GM19455 (cell line): Measurements from ENCODE around the gene POLR3E.

ENCODE experiments used
- ATAC-seq: cut with Tn5 transposase; IDR thresholded peaks from one replicate; pipeline ENCODE4 v1.9.1; 2021; ENCODE audit not compliant: unreplicated experiment

POLR3E gene

GRCh38 chr16:22315979-22316378 lies 18.8 kb downstream of the POLR3E start:
- no peak for ATAC-seq

- no peak for ATAC-seq
These were observed 19.2 kb downstream of the POLR3E start for GRCh38 chr16:22316411-22316811.

DNA sequence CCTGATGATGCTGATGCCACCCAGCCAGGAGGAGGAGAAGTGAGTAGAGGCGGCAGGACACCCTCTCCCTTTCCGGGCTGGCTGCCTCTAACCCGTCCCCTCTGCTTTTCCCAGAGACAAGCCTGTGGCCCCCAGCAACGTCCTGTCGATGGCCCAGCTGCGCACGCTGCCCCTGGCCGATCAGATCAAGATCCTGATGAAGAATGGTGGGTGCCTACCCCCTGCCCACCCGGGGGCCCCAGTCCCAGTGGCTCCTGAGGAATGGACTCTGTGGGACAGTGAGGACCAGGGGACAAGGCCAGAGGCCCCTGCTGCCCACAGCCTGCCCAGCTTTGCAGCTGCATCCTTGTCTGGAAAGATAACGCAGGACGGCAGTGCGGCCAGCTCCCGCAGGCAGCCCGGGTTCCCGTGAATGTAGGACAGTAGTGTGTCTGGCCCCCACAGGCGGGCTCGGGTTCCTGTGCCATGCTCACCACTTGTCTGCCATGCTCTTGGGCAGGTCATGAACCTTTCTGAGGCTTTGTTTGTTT lies 19.9 kb downstream of the POLR3E start:
- no peak for ATAC-seq

DNA sequence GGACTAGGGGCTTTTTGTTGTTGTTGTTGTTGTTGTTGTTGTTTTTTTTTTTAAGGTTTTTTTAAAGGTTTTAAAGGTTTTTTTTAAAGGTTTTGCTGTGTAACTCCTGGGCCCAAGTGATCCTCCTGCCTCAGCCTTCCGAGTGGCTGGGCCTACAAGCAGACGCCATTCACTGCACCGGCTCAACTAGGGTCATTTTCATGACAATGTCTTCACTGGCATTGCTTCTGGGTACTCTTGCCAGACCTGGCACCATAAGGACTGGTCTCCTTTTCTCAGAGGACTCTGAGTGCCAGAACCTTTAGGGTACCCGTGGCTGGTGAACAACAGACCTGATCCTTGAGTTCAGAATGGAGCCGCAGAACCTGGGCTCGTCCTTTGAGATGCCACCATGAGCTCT lies 20.4 kb downstream of the POLR3E start:
- no peak for ATAC-seq

DNA sequence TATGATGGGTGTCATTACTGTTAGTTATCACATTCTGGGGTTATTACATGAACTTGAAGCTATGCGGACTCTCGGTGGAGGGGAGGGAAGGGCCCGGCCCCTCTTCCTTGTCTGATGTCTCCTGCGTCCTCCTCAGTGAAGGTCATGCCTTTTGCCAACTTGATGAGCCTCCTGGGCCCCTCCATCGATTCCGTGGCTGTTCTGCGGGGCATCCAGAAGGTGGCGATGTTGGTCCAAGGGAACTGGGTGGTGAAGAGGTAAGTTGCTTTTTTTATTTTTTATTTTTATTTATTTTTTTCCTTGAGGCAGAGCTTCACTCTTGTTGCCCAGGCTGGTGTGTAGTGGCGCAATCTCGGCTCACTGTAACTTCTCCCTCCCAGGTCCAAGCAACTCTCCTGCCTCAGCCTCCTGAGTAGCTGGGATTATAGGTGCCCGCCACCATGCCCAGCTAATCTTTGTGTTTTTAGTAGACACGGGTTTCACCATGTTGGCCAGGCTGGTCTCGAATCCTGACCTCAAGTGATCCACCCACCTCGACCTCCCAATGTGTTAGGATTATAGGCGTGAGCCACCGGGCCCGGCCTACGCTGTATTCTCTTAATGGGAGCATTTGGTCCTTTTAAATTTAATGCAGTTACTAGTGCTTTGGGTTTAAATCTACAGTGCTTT lies 21.6 kb downstream of the POLR3E start:
- ATAC-seq, result no peak

DNA sequence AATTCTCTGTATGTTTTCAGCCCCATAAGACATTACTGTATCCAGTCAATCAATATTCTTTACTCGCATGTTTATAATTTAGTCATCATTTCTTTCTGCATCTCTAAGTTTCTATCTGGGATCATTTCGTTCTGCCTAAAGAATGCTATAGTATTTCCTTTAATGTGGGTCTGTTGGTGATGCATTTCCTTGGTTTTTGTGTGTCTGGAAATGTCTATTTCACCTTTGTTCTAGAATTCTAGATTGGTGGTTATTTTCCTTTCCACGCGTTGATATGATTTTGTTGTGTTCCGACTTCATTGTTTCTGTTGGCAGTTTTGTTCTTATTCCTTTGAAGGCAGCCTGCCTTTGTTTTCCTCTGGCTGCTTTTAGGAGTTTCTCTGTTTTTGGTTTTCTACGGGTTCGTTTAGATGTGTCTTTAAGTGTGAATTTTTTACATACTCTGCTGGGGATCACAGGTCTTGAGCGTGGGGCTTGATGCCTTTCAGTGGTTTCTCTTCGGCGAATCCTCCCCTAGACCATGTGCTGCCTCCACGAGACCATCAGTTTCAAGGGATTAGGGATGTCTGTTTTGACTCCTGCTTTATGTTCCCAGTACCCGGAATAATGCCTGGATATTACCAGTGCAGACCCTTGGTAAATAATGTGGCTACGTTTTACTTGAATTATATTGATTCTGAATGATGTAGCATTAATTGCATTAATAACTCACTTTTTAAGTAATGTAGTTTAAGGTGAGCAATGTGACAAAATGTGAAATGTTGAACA lies 23.5 kb downstream of the POLR3E start:
- no peak for ATAC-seq

GRCh38 chr16:22321340-22322001 lies 24.3 kb downstream of the POLR3E start:
- no peak for ATAC-seq

GRCh38 chr16:22322021-22322471 lies 24.8 kb downstream of the POLR3E start:
- ATAC-seq, result no peak

GRCh38 chr16:22322741-22323140 lies 25.5 kb downstream of the POLR3E start:
- no peak for ATAC-seq

DNA sequence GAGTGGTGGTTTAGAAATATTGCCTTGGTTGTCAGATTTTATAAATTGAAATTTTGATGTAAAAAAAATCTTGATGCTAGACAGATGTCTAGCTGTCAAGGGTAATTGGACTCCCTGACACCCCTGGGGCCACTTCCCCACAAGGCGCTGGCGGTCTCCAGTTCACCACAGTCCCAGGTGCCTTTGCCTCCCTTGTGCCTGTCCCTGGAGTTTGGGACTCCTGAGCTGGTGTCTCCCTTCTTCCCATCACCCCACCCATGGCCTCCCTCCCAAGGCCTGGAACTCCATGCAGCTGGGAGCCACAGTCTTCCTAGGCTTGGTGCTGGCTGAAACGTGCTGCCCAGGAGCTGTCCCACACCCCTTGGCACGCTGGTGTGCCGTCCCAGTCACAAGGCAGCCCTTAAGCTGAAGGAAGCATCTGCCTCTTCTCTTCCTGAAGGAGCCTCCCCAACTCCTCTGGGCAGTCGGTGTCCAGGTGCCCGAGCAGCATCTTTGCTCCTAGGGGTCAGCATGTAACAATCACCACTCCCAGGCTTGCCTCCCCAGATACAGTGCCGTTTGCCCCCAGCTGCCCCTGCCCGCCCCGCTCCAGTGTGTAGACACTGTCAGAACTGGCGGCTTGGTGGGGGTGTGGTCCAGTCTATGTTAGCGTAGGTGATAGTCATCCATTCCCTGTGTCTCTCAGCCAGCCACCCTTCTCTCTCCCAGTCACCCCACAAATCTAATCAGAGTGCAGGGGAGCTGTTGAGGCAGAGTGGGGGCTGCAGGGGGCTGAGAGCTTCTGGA lies 26.2 kb downstream of the POLR3E start:
- ATAC-seq, result no peak

DNA sequence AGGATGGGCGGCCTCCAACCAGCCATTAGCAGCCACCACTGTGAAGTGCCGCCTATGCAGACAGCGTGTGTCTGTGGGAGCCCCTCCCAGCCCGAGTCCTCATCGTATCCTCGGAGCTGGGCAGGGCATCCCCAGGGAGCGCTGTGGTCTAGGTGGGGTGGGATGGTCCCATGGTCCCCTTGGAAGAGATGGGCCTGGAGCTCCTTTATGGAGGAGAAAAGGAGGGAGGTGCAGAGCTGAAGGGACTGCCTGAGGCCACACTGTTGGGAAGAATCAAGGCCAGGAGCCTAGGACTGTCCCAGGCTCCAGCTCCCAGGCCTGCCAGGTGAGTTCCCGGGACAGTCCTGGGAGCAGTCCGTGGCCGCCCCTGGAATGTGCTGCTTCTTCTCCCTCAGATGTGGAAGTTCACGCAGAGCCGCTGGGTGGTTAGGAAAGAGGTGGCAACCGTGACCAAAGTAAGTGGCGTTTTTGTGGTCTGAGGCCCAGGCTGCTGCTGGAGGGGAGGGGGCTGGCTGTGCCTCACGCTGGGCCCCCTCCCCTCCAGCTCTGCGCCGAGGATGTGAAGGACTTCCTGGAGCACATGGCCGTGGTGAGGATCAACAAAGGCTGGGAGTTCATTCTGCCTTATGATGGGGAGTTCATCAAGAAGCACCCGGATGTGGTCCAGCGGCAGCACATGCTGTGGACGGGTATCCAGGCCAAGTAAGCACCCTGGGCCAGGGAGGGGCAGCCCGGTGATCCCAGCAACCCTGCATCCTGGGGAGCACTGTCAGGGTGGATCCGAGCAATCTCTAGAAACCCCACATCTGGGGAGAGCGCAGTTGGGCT lies 27.0 kb downstream of the POLR3E start:
- no peak for ATAC-seq

DNA sequence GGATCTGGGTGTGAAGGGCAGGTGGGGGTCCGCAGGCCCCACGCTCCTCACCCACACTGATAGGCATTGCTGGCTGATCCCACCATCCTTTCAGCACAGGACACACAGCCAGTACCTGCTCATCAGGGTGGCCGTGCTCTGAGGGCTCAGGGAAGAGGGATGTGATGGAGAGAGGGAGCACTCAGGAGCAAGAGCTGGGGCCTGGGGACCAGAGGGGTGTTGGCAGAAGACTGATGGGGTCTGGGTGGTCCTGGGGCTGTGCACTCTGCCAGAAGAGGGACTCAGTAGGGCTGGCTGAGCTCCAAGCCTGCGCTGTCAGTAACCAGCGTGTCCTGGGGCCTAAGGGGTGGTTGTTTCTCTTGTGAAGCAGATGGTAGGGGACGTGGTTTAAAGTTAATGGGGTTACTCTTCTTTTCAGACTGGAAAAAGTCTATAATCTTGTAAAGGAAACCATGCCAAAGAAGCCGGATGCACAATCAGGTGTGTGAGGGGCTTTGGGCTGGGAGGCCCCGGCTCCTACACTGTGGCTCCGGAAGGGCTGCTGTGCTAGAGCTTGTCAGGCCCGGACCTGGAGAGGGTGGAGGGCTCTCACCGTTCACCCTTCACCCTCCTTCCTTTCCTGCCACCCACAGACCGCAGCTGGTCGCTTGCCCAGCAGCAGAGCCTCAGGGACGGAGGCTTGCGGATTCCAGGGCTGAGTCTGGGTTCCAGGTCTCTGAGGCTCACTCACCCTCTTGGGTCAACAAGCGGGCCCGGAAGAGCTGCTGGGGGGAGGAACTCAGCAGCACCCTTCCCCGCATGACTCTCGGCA lies 27.8 kb downstream of the POLR3E start:
- ATAC-seq, result no peak

GRCh38 chr16:22325598-22326368 lies 28.6 kb downstream of the POLR3E start:
- ATAC-seq, result no peak

- no peak for ATAC-seq
These were observed 29.1 kb downstream of the POLR3E start for GRCh38 chr16:22326369-22326652.

DNA sequence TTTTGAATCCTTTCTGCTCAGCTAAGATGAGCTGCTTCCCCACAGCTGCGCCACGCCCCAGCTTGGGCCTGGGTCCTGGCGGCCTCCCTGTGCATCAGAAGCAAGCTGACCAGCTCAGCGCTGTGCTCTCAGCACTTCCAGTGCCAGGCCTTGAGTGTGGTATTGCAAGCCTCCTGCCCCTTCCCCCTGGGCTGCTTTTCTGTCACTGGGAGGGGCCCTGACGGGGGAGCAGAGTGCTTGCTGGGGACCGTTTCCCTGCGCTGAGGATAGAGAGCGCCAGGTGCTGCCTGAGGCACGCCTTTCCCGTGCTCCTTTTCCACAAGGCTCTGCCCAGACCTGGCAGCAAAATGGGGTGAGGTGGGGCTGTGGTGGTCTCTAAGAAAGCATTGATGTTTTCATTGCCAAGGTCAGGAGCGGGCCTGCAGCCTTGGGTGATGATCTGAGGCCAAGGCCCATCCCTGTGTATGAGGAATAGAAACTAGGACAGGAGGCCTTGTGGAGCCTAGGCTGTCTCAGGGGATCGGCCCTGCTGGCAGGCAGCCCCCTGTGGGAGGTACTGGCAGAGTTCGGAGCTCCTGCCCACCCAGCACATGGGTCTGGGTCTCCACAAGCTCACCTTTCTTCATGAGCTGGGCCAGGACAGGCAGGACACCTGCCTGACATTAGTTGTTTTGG lies 29.7 kb downstream of the POLR3E start:
- no peak for ATAC-seq

GRCh38 chr16:22327446-22327775 lies 30.2 kb downstream of the POLR3E start:
- no peak for ATAC-seq

GRCh38 chr16:22328081-22328725 lies 31.0 kb downstream of the POLR3E start:
- no peak for ATAC-seq

DNA sequence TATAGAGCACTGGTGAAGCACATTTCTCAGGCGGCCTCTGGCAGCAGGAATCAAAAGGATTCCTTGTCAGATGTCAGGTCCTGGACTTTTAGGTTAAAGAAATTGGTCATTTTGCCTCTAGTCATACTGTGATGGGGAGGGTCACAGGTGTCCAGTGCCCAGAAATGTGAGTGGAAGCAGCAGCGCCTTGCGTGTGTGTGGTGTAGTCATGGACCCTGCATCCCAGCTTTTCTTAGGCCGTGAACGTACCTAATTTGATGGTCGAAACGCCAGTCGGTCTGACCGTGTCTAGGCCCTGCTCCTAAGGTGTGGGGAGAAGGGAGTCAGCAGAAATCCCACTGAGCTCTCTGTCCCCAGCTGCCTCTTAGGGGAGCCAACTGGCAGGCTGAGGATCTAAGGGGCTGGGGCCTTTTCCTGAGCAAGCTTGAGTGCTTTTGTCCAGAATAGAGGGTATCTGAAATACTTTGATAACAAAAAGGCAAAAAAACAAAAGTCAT lies 32.0 kb downstream of the POLR3E start:
- no peak for ATAC-seq
